ENCODE results near the gene NPTX2.

Gene NPTX2

DNA sequence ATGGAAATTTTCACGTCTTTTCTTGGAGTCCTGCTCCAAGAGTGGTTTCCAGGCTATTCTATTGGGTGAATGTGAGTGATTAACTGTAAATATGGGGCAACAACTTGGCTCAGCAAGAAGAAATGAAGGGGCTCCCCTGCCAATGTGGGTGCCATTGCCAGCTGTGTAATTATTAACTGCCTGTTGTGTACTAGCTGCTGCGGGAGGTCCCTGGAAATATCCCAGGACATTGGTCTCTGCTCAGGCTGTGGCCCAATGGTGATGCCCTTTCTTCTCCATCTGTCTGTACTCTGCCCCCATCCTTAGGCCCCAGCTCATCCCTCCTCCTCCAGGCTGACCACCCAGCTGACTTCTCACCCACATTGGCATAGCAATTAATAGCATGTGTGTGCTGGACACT lies 29.4 kb downstream of the NPTX2 start:
- Histone ChIP-seq H3K36me3 (ENCODE audit: control insufficient read depth in 1 of 2, insufficient read depth in 2 of 2, low read depth in 1 of 2, low read length in 2 of 2) (no peaks in the 10 kb centered on the region), H2AK5ac (ENCODE audit: low read length, severe bottlenecking) (no peak overlapping the region), H4K91ac (ENCODE audit: low read length) (no peak overlapping the region), H2AFZ (ENCODE audit: low read depth, low read length) (no peak overlapping the region), H3K4me1 (ENCODE audit: control insufficient read depth, insufficient read depth, low read depth, low read length) (no peaks in the 10 kb centered on the region), H3K9ac (ENCODE audit: low read length) (no peak overlapping the region), H3K18ac (ENCODE audit: low read depth in 1 of 2, low read length in 2 of 2) (no peak overlapping the region), H3K4ac (ENCODE audit: low read depth in 1 of 2, low read length in 2 of 2) (no peak overlapping the region), H2BK120ac (ENCODE audit: low read depth, low read length) (no peak overlapping the region), H2BK15ac (ENCODE audit: low read depth, poor library complexity, severe bottlenecking) (no peak overlapping the region), H3K27ac (ENCODE audit: low read length, poor library complexity, severe bottlenecking) (no peak overlapping the region), H3K79me1 (replicated peaks; ENCODE audit: low read length, poor library complexity, severe bottlenecking) (no peaks in the 10 kb centered on the region), H3K14ac (ENCODE audit: low read length in 2 of 2) (no peak overlapping the region), H3K4me2 (ENCODE audit: low read length, poor library complexity, severe bottlenecking) (no peak overlapping the region), H3K27me3 (ENCODE audit: control insufficient read depth in 1 of 2, insufficient read depth in 1 of 2, low read length in 2 of 2) (no peaks in the 10 kb centered on the region), H2BK12ac (ENCODE audit: low read length in 2 of 2) (no peak overlapping the region), H2BK5ac (ENCODE audit: low read depth, low read length, poor library complexity, severe bottlenecking) (no peak overlapping the region), H3K4me3 (ENCODE audit: insufficient read depth in 1 of 2, low read depth in 1 of 2, low read length in 2 of 2) (no peak overlapping the region), H3K23ac (ENCODE audit: low read length in 2 of 2) (no peak overlapping the region), H4K8ac (ENCODE audit: low read length) (no peak overlapping the region), H3K9me3 (ENCODE audit: control insufficient read depth, low read length) (peaks cover 7% of the 10 kb centered on the region)
- DNase-seq: no peak
- WGBS: 88% methylated on average over 2 of the region's 2 CpGs

GRCh38 chr7:98647326-98647725 lies 30.2 kb downstream of the NPTX2 start:
- Histone ChIP-seq H4K91ac (ENCODE audit: low read length) (no peak overlapping the region), H3K4ac (ENCODE audit: low read depth in 1 of 2, low read length in 2 of 2) (no peak overlapping the region), H3K79me1 (replicated peaks; ENCODE audit: low read length, poor library complexity, severe bottlenecking) (no peaks in the 10 kb centered on the region), H2BK120ac (ENCODE audit: low read depth, low read length) (no peak overlapping the region), H3K9ac (ENCODE audit: low read length) (no peak overlapping the region), H3K36me3 (ENCODE audit: control insufficient read depth in 1 of 2, insufficient read depth in 2 of 2, low read depth in 1 of 2, low read length in 2 of 2) (no peaks in the 10 kb centered on the region), H3K9me3 (ENCODE audit: control insufficient read depth, low read length) (peaks cover 7% of the 10 kb centered on the region), H3K4me2 (ENCODE audit: low read length, poor library complexity, severe bottlenecking) (no peak overlapping the region), H2AFZ (ENCODE audit: low read depth, low read length) (no peak overlapping the region), H2BK5ac (ENCODE audit: low read depth, low read length, poor library complexity, severe bottlenecking) (no peak overlapping the region), H3K18ac (ENCODE audit: low read depth in 1 of 2, low read length in 2 of 2) (no peak overlapping the region), H2AK5ac (ENCODE audit: low read length, severe bottlenecking) (no peak overlapping the region), H3K4me1 (ENCODE audit: control insufficient read depth, insufficient read depth, low read depth, low read length) (no peaks in the 10 kb centered on the region), H3K27me3 (ENCODE audit: control insufficient read depth in 1 of 2, insufficient read depth in 1 of 2, low read length in 2 of 2) (no peaks in the 10 kb centered on the region), H2BK12ac (ENCODE audit: low read length in 2 of 2) (no peak overlapping the region), H3K27ac (ENCODE audit: low read length, poor library complexity, severe bottlenecking) (no peak overlapping the region), H2BK15ac (ENCODE audit: low read depth, poor library complexity, severe bottlenecking) (no peak overlapping the region), H3K14ac (ENCODE audit: low read length in 2 of 2) (no peak overlapping the region), H3K23ac (ENCODE audit: low read length in 2 of 2) (no peak overlapping the region), H3K4me3 (ENCODE audit: insufficient read depth in 1 of 2, low read depth in 1 of 2, low read length in 2 of 2) (no peak overlapping the region), H4K8ac (ENCODE audit: low read length) (no peak overlapping the region)
- 55% methylated on average over 4 of the region's 4 CpGs for WGBS
- DNase-seq: no peak

DNA sequence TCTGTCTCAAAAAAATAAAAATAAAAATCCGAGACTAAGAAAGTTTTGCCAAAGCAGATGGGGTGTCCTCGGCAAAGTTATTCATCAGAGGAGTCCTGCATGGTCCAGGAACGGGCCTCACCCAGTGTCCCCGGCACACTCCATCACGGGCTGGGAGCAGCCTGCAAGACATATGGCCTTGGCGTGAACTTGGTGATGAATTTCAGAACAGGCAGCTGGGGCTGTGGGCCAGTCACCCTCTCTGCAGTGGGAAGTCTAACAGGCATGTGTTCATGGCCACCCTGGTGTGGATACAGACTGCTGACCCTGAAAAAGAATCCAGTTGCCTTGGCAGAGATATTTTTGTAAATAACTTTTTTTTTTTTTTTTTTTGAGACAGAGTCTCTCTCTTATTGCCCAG lies 34.7 kb downstream of the NPTX2 start:
- no peaks in the 10 kb centered on the region for H3K79me1 ChIP-seq (replicated peaks; ENCODE audit: low read length, poor library complexity, severe bottlenecking)
- H2BK15ac ChIP-seq (ENCODE audit: low read depth, poor library complexity, severe bottlenecking): no peak overlapping the region
- DNase-seq: no peak
- no peaks in the 10 kb centered on the region for H3K4me1 ChIP-seq (ENCODE audit: control insufficient read depth, insufficient read depth, low read depth, low read length)
- H3K9me3 ChIP-seq (ENCODE audit: control insufficient read depth, low read length): peaks cover 11% of the 10 kb centered on the region
- no peak overlapping the region for H2BK12ac ChIP-seq (ENCODE audit: low read length in 2 of 2)
- no peaks in the 10 kb centered on the region for H3K27me3 ChIP-seq (ENCODE audit: control insufficient read depth in 1 of 2, insufficient read depth in 1 of 2, low read length in 2 of 2)
- H3K4ac ChIP-seq (ENCODE audit: low read depth in 1 of 2, low read length in 2 of 2): no peak overlapping the region
- H2AFZ ChIP-seq (ENCODE audit: low read depth, low read length): no peak overlapping the region
- H3K23ac ChIP-seq (ENCODE audit: low read length in 2 of 2): no peak overlapping the region
- H2AK5ac ChIP-seq (ENCODE audit: low read length, severe bottlenecking): no peak overlapping the region
- 82% methylated on average over 6 of the region's 6 CpGs for WGBS
- no peak overlapping the region for H3K4me3 ChIP-seq (ENCODE audit: insufficient read depth in 1 of 2, low read depth in 1 of 2, low read length in 2 of 2)
- no peak overlapping the region for H3K14ac ChIP-seq (ENCODE audit: low read length in 2 of 2)
- H4K91ac ChIP-seq (ENCODE audit: low read length): no peak overlapping the region
- H3K4me2 ChIP-seq (ENCODE audit: low read length, poor library complexity, severe bottlenecking): no peak overlapping the region
- H2BK120ac ChIP-seq (ENCODE audit: low read depth, low read length): no peak overlapping the region
- no peak overlapping the region for H3K18ac ChIP-seq (ENCODE audit: low read depth in 1 of 2, low read length in 2 of 2)
- H3K36me3 ChIP-seq (ENCODE audit: control insufficient read depth in 1 of 2, insufficient read depth in 2 of 2, low read depth in 1 of 2, low read length in 2 of 2): no peaks in the 10 kb centered on the region
- H4K8ac ChIP-seq (ENCODE audit: low read length): no peak overlapping the region
- no peak overlapping the region for H3K27ac ChIP-seq (ENCODE audit: low read length, poor library complexity, severe bottlenecking)
- no peak overlapping the region for H3K9ac ChIP-seq (ENCODE audit: low read length)
- no peak overlapping the region for H2BK5ac ChIP-seq (ENCODE audit: low read depth, low read length, poor library complexity, severe bottlenecking)

DNA sequence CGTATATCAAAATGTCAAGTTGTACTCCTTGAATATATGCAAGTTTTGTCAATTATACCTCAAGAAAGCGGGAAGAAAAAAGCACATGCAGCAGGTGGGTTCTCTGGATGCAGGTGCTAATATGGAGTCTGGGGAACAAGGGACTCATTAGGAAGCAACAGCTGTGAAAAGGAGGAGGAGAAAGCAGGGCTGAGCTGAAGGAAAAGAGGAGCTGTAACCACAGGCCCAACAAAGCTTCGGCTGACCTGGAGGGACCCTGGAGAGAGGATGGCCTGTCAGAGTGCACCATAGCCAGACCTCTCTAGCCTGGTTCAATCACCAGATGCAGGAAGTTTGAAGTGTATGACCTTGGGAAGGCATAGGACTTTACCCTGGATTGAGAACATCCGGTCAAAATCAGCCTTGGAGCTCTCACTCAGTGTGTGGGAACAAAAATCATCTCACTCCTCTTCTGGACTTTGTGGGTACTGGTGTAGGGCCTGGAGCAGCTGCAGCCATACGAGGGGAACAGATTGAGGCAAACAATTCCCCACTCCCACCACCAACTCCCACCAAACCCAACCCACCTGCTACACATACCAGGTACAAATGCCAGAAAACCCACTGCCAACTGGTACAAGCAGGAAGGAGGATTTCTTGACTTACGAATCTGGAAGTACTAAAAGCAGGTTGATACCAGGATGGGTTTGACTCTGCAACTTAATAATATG lies 36.7 kb downstream of the NPTX2 start:
- DNase-seq: no peak
- Histone ChIP-seq H3K14ac (ENCODE audit: low read length in 2 of 2) (no peak overlapping the region), H3K36me3 (ENCODE audit: control insufficient read depth in 1 of 2, insufficient read depth in 2 of 2, low read depth in 1 of 2, low read length in 2 of 2) (no peaks in the 10 kb centered on the region), H2BK12ac (ENCODE audit: low read length in 2 of 2) (no peak overlapping the region), H2BK120ac (ENCODE audit: low read depth, low read length) (no peak overlapping the region), H2AFZ (ENCODE audit: low read depth, low read length) (no peak overlapping the region), H3K9me3 (ENCODE audit: control insufficient read depth, low read length) (peaks cover 11% of the 10 kb centered on the region), H4K8ac (ENCODE audit: low read length) (no peak overlapping the region), H3K9ac (ENCODE audit: low read length) (no peak overlapping the region), H3K4me2 (ENCODE audit: low read length, poor library complexity, severe bottlenecking) (no peak overlapping the region), H3K79me1 (replicated peaks; ENCODE audit: low read length, poor library complexity, severe bottlenecking) (no peaks in the 10 kb centered on the region), H2BK5ac (ENCODE audit: low read depth, low read length, poor library complexity, severe bottlenecking) (peak overlapping the region; percentile 46), H3K4ac (ENCODE audit: low read depth in 1 of 2, low read length in 2 of 2) (no peak overlapping the region), H2AK5ac (ENCODE audit: low read length, severe bottlenecking) (no peak overlapping the region), H3K23ac (ENCODE audit: low read length in 2 of 2) (no peak overlapping the region), H4K91ac (ENCODE audit: low read length) (no peak overlapping the region), H2BK15ac (ENCODE audit: low read depth, poor library complexity, severe bottlenecking) (no peak overlapping the region), H3K27me3 (ENCODE audit: control insufficient read depth in 1 of 2, insufficient read depth in 1 of 2, low read length in 2 of 2) (no peaks in the 10 kb centered on the region), H3K18ac (ENCODE audit: low read depth in 1 of 2, low read length in 2 of 2) (no peak overlapping the region), H3K27ac (ENCODE audit: low read length, poor library complexity, severe bottlenecking) (no peak overlapping the region), H3K4me1 (ENCODE audit: control insufficient read depth, insufficient read depth, low read depth, low read length) (no peaks in the 10 kb centered on the region), H3K4me3 (ENCODE audit: insufficient read depth in 1 of 2, low read depth in 1 of 2, low read length in 2 of 2) (no peak overlapping the region)
- WGBS: 72% methylated on average over 6 of the region's 6 CpGs

Data from mesenchymal stem cell (in vitro differentiated cells and primary cell).